Measurements from ENCODE around the gene CFAP97.

- TF ChIP-seq RAD51 (IDR thresholded peaks at IDR 0.05; ENCODE audit: borderline replicate concordance, low read depth) (no peak), POLR2AphosphoS5 (IDR thresholded peaks at IDR 0.05; ENCODE audit: control insufficient read depth, insufficient read depth, low read depth, low read length) (no peak), REST (IDR thresholded peaks at IDR 0.05; ENCODE audit: borderline replicate concordance) (no peak), REST (CRISPR knock-in tag; IDR thresholded peaks at IDR 0.05; ENCODE audit: low read depth) (no peak), KDM1A (IDR thresholded peaks at IDR 0.05) (no peak), CXXC5 (CRISPR knock-in tag; IDR thresholded peaks at IDR 0.05) (no peak), ESRRA (IDR thresholded peaks at IDR 0.05; ENCODE audit: borderline replicate concordance, low read depth) (no peak), MAZ (CRISPR knock-in tag; conservative IDR thresholded peaks at IDR 0.05 in 1 of 2, IDR thresholded peaks at IDR 0.05 in 1 of 2) (no peak), CREB1 (IDR thresholded peaks at IDR 0.05) (no peak), CREB1 (CRISPR knock-in tag; IDR thresholded peaks at IDR 0.05) (no peak), ZNF408 (CRISPR knock-in tag; IDR thresholded peaks at IDR 0.05; ENCODE audit: low read depth) (no peak), CTCF (IDR thresholded peaks at IDR 0.05 in 2 of 3, conservative IDR thresholded peaks at IDR 0.05 in 1 of 3; ENCODE audit: insufficient read depth in 2 of 3, low read depth in 1 of 3, low read length in 3 of 3) (no peak), NONO (IDR thresholded peaks at IDR 0.05; ENCODE audit: low read depth in 2 of 2, low read length in 1 of 2) (no peak), FOXM1 (IDR thresholded peaks at IDR 0.05; ENCODE audit: low read depth) (no peak), FOXM1 (CRISPR knock-in tag; IDR thresholded peaks at IDR 0.05; ENCODE audit: low read depth) (no peak)
Observed at GRCh38 chr4:185110375-185110823, 93.4 kb downstream of the CFAP97 start.
